ENCODE data around the gene KIF16B. TPM values are rescaled to one million over a fixed set of nuclear protein-coding genes. Genes with fewer than 3 reads are reported as not detected.

Gene KIF16B
- total and polyA plus RNA-seq, 2 donors (not counting 3 experiments of a cell fraction or from before 2014, with no cell fraction given) = 2.9 to 8.8 TPM

- H3K4me1 ChIP-seq (ENCODE audit: control insufficient read depth, extremely low read depth, insufficient read depth, low read length) = no peaks in the 10 kb centered on the region
- H3K27me3 ChIP-seq (ENCODE audit: control insufficient read depth in 2 of 2, insufficient read depth in 2 of 2, low read length in 2 of 2) = no peaks in the 10 kb centered on the region
- H3K9ac ChIP-seq (replicated peaks; ENCODE audit: extremely low read depth, insufficient read depth, low read length) = no peak overlapping the region
- DNase-seq (ENCODE audit: low read depth, low spot score) = no peak
- dilution Hi-C loops (cut with MboI; ENCODE audit: extremely low pct_ligation_motif_present, low sequenced_read_pairs) (no loop called here), intact Hi-C loops (cut with micrococcal nuclease) (no loop called here)
- TF ChIP-seq JUN (IDR thresholded peaks at IDR 0.05; ENCODE audit: borderline replicate concordance, insufficient read depth, insufficient read length, low read depth) (no peak), GATA2 (IDR thresholded peaks at IDR 0.05; ENCODE audit: insufficient read depth, insufficient read length, low read depth, low read length) (no peak), POLR2AphosphoS5 (IDR thresholded peaks at IDR 0.05; ENCODE audit: insufficient read depth, low read depth, low read length) (no peak), MAX (IDR thresholded peaks at IDR 0.05; ENCODE audit: insufficient read depth, insufficient read length) (no peak), CTCF (IDR thresholded peaks at IDR 0.05; ENCODE audit: extremely low read depth in 1 of 2, insufficient read depth in 1 of 2, low read depth in 1 of 2, low read length in 2 of 2) (no peak), POLR2A (IDR thresholded peaks at IDR 0.05; ENCODE audit: low read depth, low read length) (no peak), EZH2 (IDR thresholded peaks at IDR 0.05; ENCODE audit: borderline replicate concordance, low read depth, low read length, severe bottlenecking) (no peak), MYC (IDR thresholded peaks at IDR 0.05; ENCODE audit: low read depth, low read length) (no peak), FOS (IDR thresholded peaks at IDR 0.05; ENCODE audit: borderline replicate concordance, insufficient read depth, low read length) (no peak)
- H2AFZ ChIP-seq (ENCODE audit: low read depth, low read length) = no peak overlapping the region
- ChIA-PET CTCF (no interaction called here), POLR2A (no interaction called here)
- H3K4me3 ChIP-seq (replicated peaks in 1 of 3; ENCODE audit: insufficient read depth in 1 of 3, low read depth in 1 of 3, low read length in 3 of 3) = no peak overlapping the region
- no peaks in the 10 kb centered on the region for H3K79me2 ChIP-seq (ENCODE audit: control insufficient read depth, insufficient read depth, low read length)
- H3K9me3 ChIP-seq (replicated peaks; ENCODE audit: control insufficient read depth, insufficient read depth, low read length) = no peaks in the 10 kb centered on the region
- no peak overlapping the region for H3K27ac ChIP-seq (ENCODE audit: insufficient read depth, low read depth, low read length)
- H3K36me3 ChIP-seq (ENCODE audit: control insufficient read depth in 2 of 2, extremely low read depth in 1 of 2, insufficient read depth in 2 of 2, low read length in 2 of 2) = no peaks in the 10 kb centered on the region
- no peak for FAIRE-seq
- no peaks in the 10 kb centered on the region for H3K9me1 ChIP-seq (replicated peaks; ENCODE audit: control insufficient read depth, extremely low read depth, insufficient read depth, low read length)
- BruUV-seq (replicated peaks) = no TSS peak
- H4K20me1 ChIP-seq (replicated peaks; ENCODE audit: control insufficient read depth, extremely low read depth, insufficient read depth, low read length) = no peaks in the 10 kb centered on the region
- no peak overlapping the region for H3K4me2 ChIP-seq (ENCODE audit: insufficient read depth, low read length)
Observed at GRCh38 chr20:16599257-16599656, 26.0 kb upstream of the KIF16B start.
